Adipocyte (in vitro differentiated cells): Measurements from ENCODE around the gene SHROOM3.
A peak's percentile ranks its signal among the peaks of the same experiment; 100 is the strongest.

Experiments used
- DNase-seq: peaks from one replicate; pipeline ENCODE4 v3.0.0-alpha.2; 2015; ENCODE audit warnings: low read depth
- H3K27me3 ChIP-seq: replicated peaks from 2 replicates; pipeline ENCODE4 v1.7.0; 2013; ENCODE audit warnings: mild to moderate bottlenecking, low read length, moderate library complexity; ENCODE audit not compliant: control insufficient read depth, insufficient read depth
- H3K36me3 ChIP-seq: 2 replicates; pipeline ENCODE4 v1.7.0; 2013; ENCODE audit warnings: low read length, mild to moderate bottlenecking, moderate library complexity; ENCODE audit not compliant: control insufficient read depth, insufficient read depth, severe bottlenecking
- H3K4me1 ChIP-seq: 2 replicates; pipeline ENCODE4 v1.7.0; 2013; ENCODE audit warnings: mild to moderate bottlenecking, low read length, moderate library complexity; ENCODE audit not compliant: control insufficient read depth, insufficient read depth
- H3K4me3 ChIP-seq: 2 replicates; pipeline ENCODE4 v1.7.0; 2013; ENCODE audit warnings: mild to moderate bottlenecking, low read length, moderate library complexity
- H3K9ac ChIP-seq: 2 replicates; pipeline ENCODE4 v1.7.0; 2013; ENCODE audit warnings: mild to moderate bottlenecking, low read length, moderate library complexity
- H3K9me3 ChIP-seq: 2 replicates; pipeline ENCODE4 v1.7.0; 2013; ENCODE audit warnings: mild to moderate bottlenecking, low read length, moderate library complexity; ENCODE audit not compliant: control insufficient read depth

Gene SHROOM3

GRCh38 chr4:76737771-76738085, 302.7 kb downstream of the SHROOM3 start:
- no peaks in the 10 kb centered on the region for H3K36me3 ChIP-seq
- DNase-seq, result no peak
- peak overlapping the region; percentile 25 for H3K9ac ChIP-seq
- peaks cover 35% of the 10 kb centered on the region for H3K4me1 ChIP-seq
- peak overlapping the region; percentile 8 for H3K4me3 ChIP-seq
- H3K27me3 ChIP-seq, result no peaks in the 10 kb centered on the region
- no peaks in the 10 kb centered on the region for H3K9me3 ChIP-seq

- Histone ChIP-seq H3K36me3 (no peaks in the 10 kb centered on the region), H3K4me3 (peak overlapping the region; percentile 8), H3K4me1 (peaks cover 35% of the 10 kb centered on the region), H3K9me3 (no peaks in the 10 kb centered on the region), H3K27me3 (no peaks in the 10 kb centered on the region), H3K9ac (peak overlapping the region; percentile 34)
- DNase-seq, result peak; percentile 76
Measured at GRCh38 chr4:76738086-76738931, 303.3 kb downstream of the SHROOM3 start.

- peaks cover 41% of the 10 kb centered on the region for H3K4me1 ChIP-seq
- H3K4me3 ChIP-seq, result no peak overlapping the region
- H3K27me3 ChIP-seq, result no peaks in the 10 kb centered on the region
- H3K36me3 ChIP-seq, result no peaks in the 10 kb centered on the region
- DNase-seq, result no peak
- no peaks in the 10 kb centered on the region for H3K9me3 ChIP-seq
- no peak overlapping the region for H3K9ac ChIP-seq
Measured at GRCh38 chr4:76740192-76740591, 305.2 kb downstream of the SHROOM3 start.

- no peak for DNase-seq
- H3K36me3 ChIP-seq, result no peaks in the 10 kb centered on the region
Measured at GRCh38 chr4:76740866-76741662, 306.0 kb downstream of the SHROOM3 start.

DNA sequence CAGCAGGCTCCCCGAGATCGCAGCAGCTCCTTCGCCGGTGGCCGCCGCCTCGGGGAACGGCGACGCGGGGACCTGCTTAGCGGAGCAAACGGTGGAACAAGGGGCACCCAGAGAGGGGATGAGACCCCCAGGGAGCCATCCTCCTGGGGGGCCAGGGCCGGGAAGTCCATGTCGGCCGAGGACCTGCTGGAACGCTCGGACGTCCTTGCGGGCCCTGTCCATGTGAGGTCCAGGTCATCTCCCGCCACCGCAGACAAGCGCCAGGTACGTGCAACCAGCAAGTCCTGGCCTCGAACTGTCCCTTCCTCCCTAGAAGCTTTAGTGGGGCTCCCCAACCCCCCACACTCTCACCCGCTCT, 306.6 kb downstream of the SHROOM3 start:
- Histone ChIP-seq H3K9me3 (no peaks in the 10 kb centered on the region), H3K4me1 (peaks cover 32% of the 10 kb centered on the region), H3K36me3 (no peaks in the 10 kb centered on the region), H3K9ac (no peak overlapping the region), H3K4me3 (no peak overlapping the region), H3K27me3 (no peaks in the 10 kb centered on the region)
- DNase-seq, result no peak

More at GRCh38 chr4:76740866-76741662, 306.0 kb downstream of the SHROOM3 start:
- H3K4me3 ChIP-seq, result no peak overlapping the region
- H3K27me3 ChIP-seq, result no peaks in the 10 kb centered on the region
- no peak overlapping the region for H3K9ac ChIP-seq
- no peaks in the 10 kb centered on the region for H3K9me3 ChIP-seq
- peaks cover 38% of the 10 kb centered on the region for H3K4me1 ChIP-seq

DNA sequence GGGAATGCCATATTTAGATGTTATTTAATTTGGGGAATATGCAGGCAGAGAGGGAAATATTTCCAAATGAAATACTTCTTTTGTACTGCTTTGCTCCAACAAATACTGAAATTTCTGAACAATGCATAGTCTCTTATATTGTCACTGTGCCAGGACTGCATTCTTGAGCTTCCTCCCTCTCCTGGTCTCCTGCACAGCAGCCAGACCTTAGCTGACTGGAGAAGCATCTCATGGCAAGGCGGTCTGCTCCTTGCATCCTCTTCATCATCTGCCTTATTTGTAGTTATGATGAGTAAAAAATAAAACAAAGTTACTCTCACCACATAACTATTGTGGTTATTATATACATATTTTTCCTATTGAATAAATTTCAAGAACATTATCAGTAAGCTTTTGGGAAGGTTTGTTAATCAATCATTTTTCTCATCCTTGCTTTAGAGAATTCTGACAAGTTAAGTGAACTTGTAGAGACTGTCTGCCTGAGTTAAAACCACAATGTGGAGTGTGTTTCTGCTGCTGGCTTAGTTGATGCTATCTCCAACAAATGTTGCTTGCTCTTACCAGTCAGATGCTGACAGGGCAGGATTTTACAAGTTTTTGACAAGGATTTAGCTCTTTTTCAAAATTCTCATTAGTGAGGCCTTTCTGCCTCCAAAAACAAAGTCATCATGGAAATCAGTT, 309.4 kb downstream of the SHROOM3 start:
- Histone ChIP-seq H3K4me1 (peaks cover 13% of the 10 kb centered on the region), H3K27me3 (no peaks in the 10 kb centered on the region), H3K9ac (no peak overlapping the region), H3K4me3 (no peak overlapping the region), H3K36me3 (no peaks in the 10 kb centered on the region), H3K9me3 (no peaks in the 10 kb centered on the region)
- peak; percentile 76 for DNase-seq

- no peak overlapping the region for H3K9ac ChIP-seq
- no peaks in the 10 kb centered on the region for H3K27me3 ChIP-seq
- no peaks in the 10 kb centered on the region for H3K9me3 ChIP-seq
- H3K36me3 ChIP-seq, result no peaks in the 10 kb centered on the region
- peaks cover 13% of the 10 kb centered on the region for H3K4me1 ChIP-seq
- peak; percentile 85 for DNase-seq
- H3K4me3 ChIP-seq, result no peak overlapping the region
Measured at GRCh38 chr4:76745240-76745639, 310.2 kb downstream of the SHROOM3 start.

DNA sequence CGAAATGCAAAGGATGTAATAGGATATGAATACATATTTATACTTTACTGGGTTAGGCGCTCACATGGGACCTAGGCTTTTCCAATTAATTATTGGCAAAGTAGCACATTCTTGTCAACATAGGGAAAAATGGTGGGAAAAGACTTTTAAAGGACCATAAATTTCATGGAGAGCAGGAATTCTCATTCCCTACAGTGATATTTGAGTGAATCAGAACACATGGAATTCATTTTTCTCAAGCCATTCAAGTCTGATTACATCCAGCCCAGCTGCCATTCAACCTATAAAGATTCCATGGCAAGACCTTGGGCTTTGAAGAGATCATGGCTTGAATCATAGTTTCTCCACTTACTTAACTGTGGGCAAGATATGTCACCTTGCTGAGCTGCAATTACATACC, 312.5 kb downstream of the SHROOM3 start:
- peak; percentile 50 for DNase-seq
- Histone ChIP-seq H3K27me3 (no peaks in the 10 kb centered on the region), H3K36me3 (no peaks in the 10 kb centered on the region), H3K9me3 (no peaks in the 10 kb centered on the region), H3K9ac (no peak overlapping the region), H3K4me1 (peaks cover 13% of the 10 kb centered on the region), H3K4me3 (no peak overlapping the region)

GRCh38 chr4:76748649-76749048, 313.6 kb downstream of the SHROOM3 start:
- Histone ChIP-seq H3K27me3 (no peaks in the 10 kb centered on the region), H3K9ac (no peak overlapping the region), H3K4me1 (peaks cover 23% of the 10 kb centered on the region), H3K4me3 (no peak overlapping the region), H3K36me3 (no peaks in the 10 kb centered on the region), H3K9me3 (no peaks in the 10 kb centered on the region)
- DNase-seq, result no peak

GRCh38 chr4:76749355-76749754, 314.3 kb downstream of the SHROOM3 start:
- no peaks in the 10 kb centered on the region for H3K36me3 ChIP-seq
- H3K9me3 ChIP-seq, result no peaks in the 10 kb centered on the region
- H3K4me1 ChIP-seq, result peaks cover 24% of the 10 kb centered on the region
- H3K9ac ChIP-seq, result no peak overlapping the region
- no peak for DNase-seq
- H3K27me3 ChIP-seq, result no peaks in the 10 kb centered on the region
- no peak overlapping the region for H3K4me3 ChIP-seq

DNA sequence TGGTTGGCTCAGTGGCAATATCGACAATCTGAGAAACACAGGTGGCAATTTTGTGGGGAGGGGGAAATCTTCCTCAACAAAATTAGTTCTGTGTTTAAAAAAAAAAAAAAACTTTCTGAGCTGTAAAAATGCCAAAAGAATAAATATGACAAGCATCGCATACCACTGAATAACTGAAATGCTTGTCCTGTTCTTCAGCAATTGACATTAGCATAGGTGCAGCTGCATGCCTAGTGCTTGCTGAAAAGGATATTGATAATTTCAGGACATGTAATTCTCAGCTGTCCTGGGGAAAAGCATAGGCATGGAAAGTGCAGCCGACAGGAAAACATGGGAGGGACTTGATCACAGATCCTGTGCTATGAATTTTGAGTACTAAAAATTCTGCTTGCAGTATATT, 315.7 kb downstream of the SHROOM3 start:
- Histone ChIP-seq H3K4me3 (no peak overlapping the region), H3K9me3 (no peaks in the 10 kb centered on the region), H3K27me3 (no peaks in the 10 kb centered on the region), H3K36me3 (no peaks in the 10 kb centered on the region), H3K9ac (no peak overlapping the region), H3K4me1 (peaks cover 30% of the 10 kb centered on the region)
- no peak for DNase-seq
